ENCODE data around the gene CAPN8.

Gene CAPN8

DNA sequence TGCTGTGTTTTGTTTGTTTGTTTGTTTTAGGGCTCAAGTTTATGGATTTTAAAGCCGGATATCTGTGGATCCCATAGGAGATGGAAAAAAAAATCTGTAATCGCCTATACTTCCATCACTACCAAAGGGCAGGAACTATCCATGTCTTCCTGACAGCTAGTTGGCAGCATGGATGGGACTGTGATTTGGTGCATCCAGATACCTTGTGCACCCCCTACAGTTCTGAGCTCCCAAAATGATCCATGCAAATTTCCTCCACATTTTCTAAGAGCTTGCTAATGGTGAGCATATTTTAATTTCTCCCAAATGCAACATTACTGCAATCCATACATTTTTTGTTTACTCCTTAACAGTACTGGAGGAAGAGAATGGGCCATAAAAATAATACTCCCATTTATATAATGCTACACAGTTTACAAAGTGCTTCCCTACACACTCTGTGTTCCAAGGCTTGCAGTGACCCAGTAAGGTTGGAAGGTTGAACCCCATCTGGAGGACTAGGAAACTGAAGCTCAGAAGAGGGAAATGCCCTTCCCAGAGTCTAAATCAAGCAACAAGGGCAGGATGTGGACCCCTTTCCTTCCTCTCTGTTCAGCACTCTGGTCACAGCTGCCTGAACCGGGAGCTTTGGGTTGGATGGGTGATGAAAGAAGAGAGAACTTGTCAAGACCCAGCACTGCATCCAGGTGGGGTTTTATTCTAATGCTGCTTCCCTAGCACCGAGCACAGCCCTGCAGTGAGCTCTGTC, 48.0 kb downstream of the CAPN8 start:
- no peak for DNase-seq (ENCODE audit: low spot score)

DNA sequence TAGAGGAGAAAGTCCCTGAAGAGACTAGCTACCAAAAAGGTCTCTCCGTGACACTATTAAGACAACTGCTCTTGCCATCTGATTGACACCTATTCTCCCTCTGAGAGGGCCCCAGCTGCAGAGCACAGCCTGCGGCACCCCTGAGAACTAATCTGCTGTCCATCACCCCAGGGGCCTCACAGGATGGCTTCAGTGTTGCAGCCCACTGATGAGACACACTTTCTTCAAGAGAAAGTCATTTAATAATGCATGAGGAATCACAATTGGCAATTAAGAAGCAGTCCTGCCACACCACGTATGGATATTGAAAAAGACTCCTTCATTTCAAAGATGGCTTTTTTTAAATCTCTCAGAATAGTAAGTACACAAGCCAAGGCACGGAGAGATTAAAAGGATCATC, 48.9 kb downstream of the CAPN8 start:
- no peak for DNase-seq (ENCODE audit: low spot score)

DNA sequence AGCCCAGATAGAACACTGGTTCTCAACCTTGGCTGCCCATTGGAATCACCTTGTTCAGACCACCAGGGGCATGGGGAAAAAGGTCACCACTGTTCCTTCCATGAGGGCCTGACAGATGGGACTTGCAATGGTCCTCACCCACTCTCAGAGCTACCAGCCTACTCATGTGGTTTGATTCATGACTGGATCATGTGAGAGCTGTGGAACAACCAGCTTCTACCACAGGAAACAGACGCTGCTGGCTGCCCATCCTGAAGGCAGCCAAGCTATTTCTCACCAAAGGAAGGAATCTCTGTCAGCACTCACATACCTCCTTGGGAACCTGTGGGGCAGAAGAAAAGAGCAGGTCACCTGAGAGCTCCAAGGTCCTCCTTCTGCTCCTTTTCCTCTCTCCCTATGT, 53.6 kb downstream of the CAPN8 start:
- no peak for DNase-seq (ENCODE audit: low spot score)

- no peak for DNase-seq (ENCODE audit: low spot score)
Observed at GRCh38 chr1:223609977-223610376, 55.5 kb downstream of the CAPN8 start.

- no peak for DNase-seq (ENCODE audit: low spot score)
Observed at GRCh38 chr1:223609066-223609465, 56.4 kb downstream of the CAPN8 start.

DNA sequence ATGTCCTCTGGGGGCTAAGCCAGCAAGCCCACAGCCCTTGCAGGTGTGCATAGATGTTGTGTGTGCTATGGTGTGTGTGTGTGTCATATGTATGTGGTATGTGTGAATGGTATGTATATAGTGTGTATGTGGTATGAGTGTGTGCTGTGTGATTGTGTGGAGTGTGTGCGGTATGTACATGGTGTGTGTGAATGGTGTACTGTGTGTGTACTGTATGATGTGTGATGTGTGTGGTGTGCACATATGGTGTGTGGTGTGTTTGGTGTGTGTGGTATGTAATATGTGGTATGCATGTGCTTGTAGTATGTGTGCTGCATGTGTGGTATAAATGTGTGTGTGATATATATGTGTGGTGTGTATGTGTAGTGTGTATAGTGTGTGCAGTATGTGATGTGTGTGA, 107.0 kb downstream of the CAPN8 start:
- DNase-seq (ENCODE audit: low spot score): no peak

DNA sequence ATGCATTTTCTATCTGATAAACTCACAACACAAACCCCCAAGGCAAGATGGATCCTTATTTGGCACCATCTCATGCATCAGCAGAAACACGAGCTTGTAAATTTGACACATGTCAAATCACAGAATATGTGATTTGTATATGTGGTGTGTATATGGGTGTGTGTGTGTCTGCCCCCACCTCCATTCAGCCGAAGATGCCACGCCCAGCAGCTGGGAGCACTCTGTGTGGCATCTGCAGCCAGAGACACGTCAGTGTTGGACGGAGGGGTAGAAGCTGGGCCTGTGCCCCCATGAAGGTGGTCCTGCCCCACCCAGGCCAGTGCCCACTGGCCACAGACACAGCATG, 108.4 kb downstream of the CAPN8 start:
- no peak for DNase-seq (ENCODE audit: low spot score)

GRCh38 chr1:223556414-223557129, 108.9 kb downstream of the CAPN8 start:
- DNase-seq (ENCODE audit: low spot score): peak; percentile 73

DNA sequence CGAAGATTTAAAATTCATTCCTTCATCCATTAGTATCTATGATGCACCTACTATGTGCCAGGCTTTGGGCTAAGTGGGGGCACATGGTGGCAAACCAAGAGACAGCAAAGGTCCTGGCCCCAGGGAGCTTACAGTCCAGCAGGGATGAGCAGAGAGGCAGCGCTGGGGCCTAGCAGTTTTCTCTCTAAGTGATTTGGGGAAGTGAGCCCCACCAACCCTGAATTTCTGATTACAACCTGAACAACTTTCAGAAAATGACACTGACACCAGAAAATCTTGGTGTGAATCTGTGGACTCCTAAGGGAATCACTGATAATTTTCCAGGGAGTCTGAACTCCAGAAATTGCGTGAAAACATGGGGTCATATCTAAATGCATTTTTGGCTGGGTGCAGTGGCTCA, 111.5 kb downstream of the CAPN8 start:
- DNase-seq (ENCODE audit: low spot score): no peak

DNA sequence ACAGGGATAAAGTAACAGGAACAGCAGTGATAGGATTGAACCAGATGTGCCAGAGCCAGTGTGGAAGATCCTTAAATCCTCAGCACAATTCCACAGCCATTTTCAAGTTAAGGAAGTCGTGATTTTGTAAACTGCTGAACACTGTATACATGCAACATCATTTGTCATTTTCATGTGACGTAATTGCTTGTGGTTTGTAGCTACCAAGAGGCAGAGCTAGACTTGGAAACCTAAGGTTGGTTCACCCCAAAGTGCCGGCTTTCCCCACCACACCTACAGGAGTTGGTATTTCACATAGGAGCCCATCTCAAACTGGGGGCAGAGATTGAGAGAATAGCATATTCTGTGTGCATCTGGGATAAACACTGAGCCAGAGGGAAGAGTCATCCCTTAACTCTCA, 113.9 kb downstream of the CAPN8 start:
- no peak for DNase-seq (ENCODE audit: low spot score)

DNA sequence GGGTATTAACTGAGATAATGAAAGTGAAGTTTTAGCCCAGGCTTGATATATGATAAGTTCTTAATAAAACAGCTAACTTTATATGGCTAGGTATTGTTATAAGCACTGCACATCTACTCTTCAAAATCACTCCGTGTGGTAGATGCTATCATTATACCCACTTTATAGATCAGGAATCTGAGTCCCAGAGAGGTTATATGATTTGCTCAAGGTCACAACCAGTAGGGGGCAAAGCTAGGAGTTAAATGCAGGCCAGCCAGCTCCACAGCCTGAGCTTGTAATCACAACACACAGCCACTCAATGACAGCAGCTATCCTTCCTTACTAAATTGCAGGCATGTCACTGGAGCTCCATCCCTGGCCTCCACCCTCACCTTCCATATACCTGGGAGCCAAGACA, 115.8 kb downstream of the CAPN8 start:
- DNase-seq (ENCODE audit: low spot score): no peak

- no peak for DNase-seq (ENCODE audit: low spot score)
Observed at GRCh38 chr1:223547316-223548114, 118.0 kb downstream of the CAPN8 start.

DNA sequence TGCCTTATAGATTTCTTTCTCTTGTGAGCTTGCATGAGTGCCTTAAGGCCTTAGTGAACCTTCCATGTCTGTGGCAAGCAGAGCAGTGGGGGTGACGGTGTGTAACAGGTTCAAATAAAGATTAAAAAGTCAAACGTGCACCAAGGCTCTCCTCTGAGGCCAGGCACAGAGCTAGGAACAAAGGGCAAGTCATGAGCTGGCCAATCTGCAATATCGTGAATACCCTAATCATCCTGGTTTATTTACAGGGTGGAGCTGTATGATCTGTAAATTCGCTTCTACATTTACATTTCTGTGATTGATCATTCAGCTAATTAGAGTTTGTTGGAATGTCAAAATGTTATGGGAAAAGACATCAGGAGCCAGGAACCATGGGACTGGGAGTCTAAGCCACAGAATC, 120.2 kb downstream of the CAPN8 start:
- DNase-seq (ENCODE audit: low spot score): no peak

GRCh38 chr1:223543560-223543959, 121.9 kb downstream of the CAPN8 start:
- DNase-seq (ENCODE audit: low spot score): no peak

GRCh38 chr1:223542831-223543230, 122.7 kb downstream of the CAPN8 start:
- no peak for DNase-seq (ENCODE audit: low spot score)

DNA sequence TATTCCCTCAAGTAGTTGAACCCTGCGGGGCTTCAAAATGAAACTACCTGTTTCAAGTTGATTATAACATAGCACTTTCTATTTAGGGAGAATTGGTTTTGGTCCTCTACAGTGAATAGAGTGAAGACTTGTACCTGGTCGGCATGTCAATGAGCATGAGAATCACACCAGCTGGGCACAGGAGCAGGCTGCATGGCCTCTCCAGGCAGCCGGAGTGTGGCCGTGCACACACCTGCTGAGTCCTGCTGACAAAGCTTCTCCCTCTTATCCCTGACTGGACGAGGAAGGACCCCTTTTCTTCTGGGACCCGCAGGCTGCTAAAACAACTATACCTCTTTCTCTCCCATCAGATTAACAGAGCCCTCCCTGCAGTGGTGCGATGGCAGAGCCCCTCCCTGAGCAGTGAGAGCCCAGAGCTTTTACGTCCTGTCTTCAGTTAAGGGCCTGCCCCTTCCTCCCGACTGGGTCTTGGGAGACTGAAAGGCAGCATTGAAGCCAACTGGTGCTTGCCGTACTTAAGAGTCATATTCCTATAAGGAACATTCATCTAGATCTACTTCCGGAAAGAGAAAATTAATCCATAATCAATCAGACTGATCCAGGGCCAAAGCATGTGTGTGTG, 124.9 kb downstream of the CAPN8 start:
- no peak for DNase-seq (ENCODE audit: low spot score)

GRCh38 chr1:223539750-223540149, 125.8 kb downstream of the CAPN8 start:
- DNase-seq (ENCODE audit: low spot score): no peak

- no peak for DNase-seq (ENCODE audit: low spot score)
Observed at GRCh38 chr1:223538981-223539380, 126.5 kb downstream of the CAPN8 start.

- DNase-seq (ENCODE audit: low spot score): no peak
Observed at GRCh38 chr1:223535319-223535718, 130.2 kb downstream of the CAPN8 start.

DNA sequence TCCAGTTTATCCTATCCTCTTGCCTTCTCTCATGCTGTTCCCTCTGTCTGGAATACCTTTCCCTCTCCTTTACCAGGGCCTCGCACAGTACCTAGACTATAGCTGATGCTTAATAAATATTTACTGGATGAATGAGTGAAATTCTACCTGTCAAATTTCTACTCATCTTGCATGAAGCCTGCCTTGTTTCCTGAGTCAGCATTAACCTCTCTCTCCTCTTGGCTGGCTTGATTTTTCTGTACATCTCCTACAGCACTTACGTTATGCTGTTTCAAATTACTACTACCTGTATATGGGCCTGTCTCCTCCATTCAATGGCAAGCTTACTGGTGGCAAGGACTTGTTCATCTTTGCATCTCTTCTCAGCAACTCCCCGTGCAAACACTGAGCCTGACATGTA, 130.8 kb downstream of the CAPN8 start:
- no peak for DNase-seq (ENCODE audit: low spot score)

- no peak for DNase-seq (ENCODE audit: low spot score)
Observed at GRCh38 chr1:223533708-223534107, 131.8 kb downstream of the CAPN8 start.

DNA sequence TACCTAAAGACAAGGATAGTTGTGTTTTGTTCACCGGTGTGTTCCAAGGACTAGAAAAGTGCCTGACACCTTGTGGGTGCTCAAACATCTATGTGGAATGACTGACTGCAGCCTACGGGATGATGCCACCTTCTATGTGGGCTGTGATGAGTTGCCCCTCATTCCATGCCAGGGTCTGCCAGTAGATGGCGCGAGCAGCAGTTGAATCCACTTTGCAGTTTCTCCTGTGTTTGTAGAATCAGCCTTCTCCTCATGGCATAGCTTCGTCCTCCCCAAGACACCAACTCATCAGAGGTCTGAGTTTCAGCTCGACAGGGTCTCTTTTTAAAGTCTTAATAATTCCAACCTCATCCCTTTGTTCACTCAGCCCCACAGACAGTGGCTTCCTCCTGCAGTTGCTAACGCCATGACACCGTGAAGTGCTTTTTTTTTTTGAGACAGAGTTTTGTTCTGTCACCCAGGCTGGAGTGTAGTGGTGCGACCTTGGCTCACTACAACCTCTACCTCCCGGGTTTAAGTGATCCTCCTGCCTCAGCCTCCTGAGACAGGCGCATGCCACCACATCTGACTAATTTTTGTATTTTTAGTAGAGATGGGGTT, 133.7 kb downstream of the CAPN8 start:
- peak; percentile 63 for DNase-seq (ENCODE audit: low spot score)
